NT2/D1 (cell line): ENCODE data around the gene CEP131.

ENCODE experiments used
- DNase-seq: peaks from one replicate; pipeline ENCODE4 v3.0.0-alpha.2; 2011; ENCODE audit warnings: low read depth, low spot score
- H3K27me3 ChIP-seq: 2 replicates; pipeline ENCODE4 v1.6.0; 2011; ENCODE audit warnings: mild to moderate bottlenecking; ENCODE audit not compliant: insufficient read length, insufficient read depth
- H3K36me3 ChIP-seq: 2 replicates; pipeline ENCODE4 v1.6.1; 2011; ENCODE audit warnings: mild to moderate bottlenecking, low read length, mixed read lengths; ENCODE audit not compliant: insufficient read depth, insufficient read length
- H3K4me1 ChIP-seq: 2 replicates; pipeline ENCODE4 v1.5.1; 2011; ENCODE audit not compliant: insufficient read depth, insufficient read length
- H3K4me3 ChIP-seq: 2 replicates; pipeline ENCODE4 v1.5.1; 2011; ENCODE audit warnings: low read depth; ENCODE audit not compliant: insufficient read length
- H3K9ac ChIP-seq: 2 replicates; pipeline ENCODE4 v1.6.0; 2011; ENCODE audit warnings: low read depth; ENCODE audit not compliant: insufficient read length
- H3K9me3 ChIP-seq: 2 replicates; pipeline ENCODE4 v1.5.1; 2011; ENCODE audit warnings: mild to moderate bottlenecking, low read length; ENCODE audit not compliant: insufficient read depth
- SUZ12 ChIP-seq: IDR thresholded peaks from 2 replicates; pipeline ENCODE4 v1.6.1; 2011; ENCODE audit not compliant: insufficient read length, insufficient read depth; ENCODE audit errors: extremely low read depth
- YY1 ChIP-seq: IDR thresholded peaks from 2 replicates; pipeline ENCODE4 v1.6.1; 2011; ENCODE audit not compliant: insufficient read length, insufficient read depth
- ZNF274 ChIP-seq: IDR thresholded peaks from 2 replicates; pipeline ENCODE4 v1.6.1; 2011; ENCODE audit warnings: mild to moderate bottlenecking, low read depth, low read length

CEP131 gene

GRCh38 chr17:81190591-81190990 is 32.2 kb downstream of the CEP131 start:
- TF ChIP-seq YY1, result no peak
- TF ChIP-seq SUZ12, result no peak
- no peak for TF ChIP-seq ZNF274
- no peak for DNase-seq
- Histone ChIP-seq H3K27me3 (no peaks in the 10 kb centered on the region), H3K4me1 (peaks cover 25% of the 10 kb centered on the region), H3K9me3 (no peaks in the 10 kb centered on the region), H3K9ac (no peak overlapping the region), H3K36me3 (peaks cover 65% of the 10 kb centered on the region), H3K4me3 (no peak overlapping the region)

DNA sequence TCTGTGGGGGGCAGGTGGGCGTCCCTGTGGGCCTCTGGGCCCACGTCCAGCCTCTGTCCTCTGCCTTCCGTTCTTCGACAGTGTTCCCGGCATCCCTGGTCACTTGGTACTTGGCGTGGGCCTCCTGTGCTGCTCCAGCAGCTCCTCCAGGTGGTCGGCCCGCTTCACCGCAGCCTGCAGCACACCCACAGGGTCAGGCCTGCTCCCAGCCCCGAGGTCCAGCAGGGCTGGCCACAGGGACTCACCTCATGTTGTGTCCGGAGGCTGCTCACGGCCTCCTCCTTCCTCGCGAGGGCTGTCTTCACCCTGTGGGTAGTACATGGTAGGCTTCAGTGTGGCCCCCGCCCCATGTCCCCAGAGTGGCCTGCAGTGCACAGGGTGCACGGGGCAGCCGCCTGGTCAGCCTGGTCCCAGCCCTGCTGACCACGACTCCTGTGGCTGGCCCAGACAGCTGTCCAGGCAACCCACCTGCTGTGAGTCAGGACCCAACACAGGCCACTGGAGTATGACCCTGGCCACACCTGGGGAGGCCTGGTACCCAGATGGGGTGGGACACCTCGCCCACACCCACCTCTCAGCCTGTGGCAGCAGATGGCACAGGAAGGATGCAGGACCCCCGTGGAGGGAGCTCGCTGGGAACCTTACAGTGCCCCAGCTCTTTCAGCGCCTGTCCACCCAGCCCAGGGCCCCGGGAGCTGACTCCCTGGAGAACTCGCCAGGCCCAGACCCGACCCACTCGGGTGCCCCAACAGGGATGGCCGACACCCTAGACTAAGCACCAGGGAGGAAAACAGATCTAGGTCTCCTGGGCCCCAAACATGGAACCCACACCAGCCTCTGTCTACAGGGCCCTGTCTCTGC is 32.9 kb downstream of the CEP131 start:
- no peak for DNase-seq
- peak overlapping the region; percentile 42 for H3K9ac ChIP-seq
- H3K36me3 ChIP-seq, result peaks cover 60% of the 10 kb centered on the region
- H3K4me1 ChIP-seq, result peaks cover 25% of the 10 kb centered on the region
- no peaks in the 10 kb centered on the region for H3K27me3 ChIP-seq
- H3K4me3 ChIP-seq, result no peak overlapping the region
- TF ChIP-seq SUZ12 (no peak), ZNF274 (no peak), YY1 (no peak)
- H3K9me3 ChIP-seq, result no peaks in the 10 kb centered on the region

DNA sequence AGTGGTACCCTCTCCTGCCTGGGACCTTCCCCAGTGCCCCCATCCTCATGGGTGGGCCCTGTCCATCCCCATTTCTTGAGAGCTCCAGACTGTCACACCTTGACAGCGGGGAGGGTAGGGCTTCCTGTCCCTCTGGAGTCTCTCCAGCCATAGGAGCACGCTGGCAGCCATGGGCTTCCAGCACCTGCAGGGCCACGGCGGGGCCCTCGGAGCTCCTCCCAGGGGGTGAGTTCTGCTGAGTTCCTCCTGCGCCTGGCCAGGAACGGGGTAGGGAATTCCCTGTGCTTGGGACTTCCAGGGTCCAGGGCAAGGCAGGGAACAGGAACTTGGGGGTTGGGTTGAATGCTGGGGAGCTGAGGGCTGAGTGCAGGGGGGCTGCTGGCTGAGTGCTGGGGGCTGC is 33.7 kb downstream of the CEP131 start:
- TF ChIP-seq YY1 (no peak), SUZ12 (no peak), ZNF274 (no peak)
- peaks cover 54% of the 10 kb centered on the region for H3K36me3 ChIP-seq

GRCh38 chr17:81188491-81188840 is 34.3 kb downstream of the CEP131 start:
- H3K4me3 ChIP-seq, result no peak overlapping the region
- H3K36me3 ChIP-seq, result peaks cover 49% of the 10 kb centered on the region
- H3K9ac ChIP-seq, result no peak overlapping the region
- H3K9me3 ChIP-seq, result peaks cover 6% of the 10 kb centered on the region; the same call in 1 of the 2 replicates
- no peaks in the 10 kb centered on the region for H3K27me3 ChIP-seq
- DNase-seq, result no peak
- TF ChIP-seq YY1 (no peak), SUZ12 (no peak), ZNF274 (no peak)
- peaks cover 22% of the 10 kb centered on the region for H3K4me1 ChIP-seq

More for the DNA sequence above, 33.7 kb downstream of the CEP131 start:
- Histone ChIP-seq H3K27me3 (no peaks in the 10 kb centered on the region), H3K9ac (no peak overlapping the region), H3K4me1 (peaks cover 27% of the 10 kb centered on the region), H3K9me3 (peaks cover under 1% of the 10 kb centered on the region; the same call in 1 of the 2 replicates), H3K4me3 (no peak overlapping the region)
- DNase-seq, result no peak

DNA sequence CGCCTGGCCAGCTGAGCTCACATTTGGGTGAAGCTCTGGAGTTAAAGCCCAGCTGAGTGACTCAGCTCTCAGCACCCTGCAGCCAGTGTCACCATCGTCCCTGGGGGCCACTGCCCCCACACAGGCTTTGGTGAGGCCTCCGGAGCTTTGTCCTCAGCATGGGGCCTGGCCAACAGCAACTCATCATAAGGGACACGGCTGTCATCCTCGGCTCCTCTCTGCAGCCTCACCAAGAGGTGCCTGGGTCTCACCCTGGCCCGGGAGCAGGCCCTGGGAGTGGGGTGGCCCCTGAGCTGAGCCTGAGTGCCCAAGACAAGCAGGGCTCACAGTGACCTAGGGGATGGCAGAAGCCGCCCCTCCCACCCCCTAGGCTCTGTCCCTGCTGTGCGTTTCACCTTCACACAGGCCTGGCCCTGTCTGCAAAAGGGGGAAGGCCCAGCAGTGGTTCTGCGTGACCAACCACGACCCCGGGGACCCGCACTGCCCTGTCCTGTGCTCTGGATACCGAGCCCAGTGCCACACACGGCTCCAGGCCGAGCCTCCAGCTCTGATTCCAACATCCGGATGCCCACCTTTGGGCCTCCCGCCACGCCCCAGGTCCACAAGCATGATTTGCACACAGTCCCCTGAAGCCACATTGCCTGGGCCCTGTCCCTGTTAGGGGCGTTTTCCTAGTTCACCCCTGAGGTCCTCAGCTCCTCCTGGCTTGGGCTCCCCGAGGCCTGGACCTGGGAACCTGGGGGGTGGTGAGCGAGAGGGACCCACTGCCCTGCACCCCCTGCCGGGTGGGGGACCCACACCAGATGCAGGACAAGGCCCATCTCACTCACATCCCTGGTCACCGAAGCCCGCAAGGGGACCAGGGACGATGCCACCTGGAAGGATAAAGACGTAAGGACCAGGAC is 34.9 kb downstream of the CEP131 start:
- Histone ChIP-seq H3K9ac (no peak overlapping the region), H3K27me3 (no peaks in the 10 kb centered on the region), H3K9me3 (peaks cover 7% of the 10 kb centered on the region; the same call in 1 of the 2 replicates), H3K4me3 (no peak overlapping the region), H3K36me3 (peaks cover 45% of the 10 kb centered on the region), H3K4me1 (peaks cover 16% of the 10 kb centered on the region)
- DNase-seq, result no peak
- TF ChIP-seq SUZ12 (no peak), ZNF274 (no peak), YY1 (no peak)

GRCh38 chr17:81187120-81187519 is 35.6 kb downstream of the CEP131 start:
- no peak for TF ChIP-seq YY1
- TF ChIP-seq ZNF274, result no peak
- no peak for TF ChIP-seq SUZ12
- H3K9me3 ChIP-seq, result peaks cover 7% of the 10 kb centered on the region; the same call in 1 of the 2 replicates
- H3K9ac ChIP-seq, result no peak overlapping the region
- DNase-seq, result no peak
- peaks cover 45% of the 10 kb centered on the region for H3K36me3 ChIP-seq
- H3K4me3 ChIP-seq, result no peak overlapping the region
- no peaks in the 10 kb centered on the region for H3K27me3 ChIP-seq
- H3K4me1 ChIP-seq, result peaks cover 12% of the 10 kb centered on the region
